Aorta (tissue), 5 donors: ENCODE measurements around the gene CCL2. TPM values are rescaled to one million over a fixed set of nuclear protein-coding genes. Genes with fewer than 3 reads are reported as not detected.

Source experiments
- ATAC-seq: fragments of 200-7000 bp; cut with Tn5 transposase; one replicate; pipeline ENCODE4 v1.9.1; 2022; ENCODE audit warnings: moderate library complexity; ENCODE audit not compliant: low FRiP score
- DNase-seq, 2 donors: peaks; one replicate each; pipeline ENCODE4 v3.0.0-alpha.2; 2020
- H3K27ac ChIP-seq, 2 donors: one replicate each; pipeline ENCODE4 v1.5.1; 2013; ENCODE audit warnings: low read length in 2 of 2, mild to moderate bottlenecking in 2 of 2, moderate library complexity in 2 of 2, control low read depth in 1 of 2, inconsistent platforms in 1 of 2, low read depth in 1 of 2
- H3K27me3 ChIP-seq, 2 donors: one replicate each; pipeline ENCODE4 v1.6.1; 2013; ENCODE audit warnings: control low read depth in 1 of 2, low read length in 1 of 2, mild to moderate bottlenecking in 1 of 2, moderate library complexity in 1 of 2; ENCODE audit not compliant: insufficient read depth in 2 of 2, control insufficient read depth in 1 of 2
- H3K36me3 ChIP-seq, 2 donors: one replicate each; pipeline ENCODE4 v1.6.1; 2013; ENCODE audit warnings: control low read depth in 1 of 2, low read length in 1 of 2, mild to moderate bottlenecking in 1 of 2; ENCODE audit not compliant: insufficient read depth in 2 of 2, control insufficient read depth in 1 of 2
- H3K4me1 ChIP-seq, 2 donors: one replicate each; pipeline ENCODE4 v1.6.1; 2013; ENCODE audit warnings: low read length in 2 of 2, control low read depth in 1 of 2, mild to moderate bottlenecking in 1 of 2, moderate library complexity in 1 of 2; ENCODE audit not compliant: insufficient read depth in 2 of 2, control insufficient read depth in 1 of 2
- H3K4me3 ChIP-seq, 2 donors: one replicate each; pipeline ENCODE4 v1.5.1; 2013; ENCODE audit warnings: low read length in 2 of 2, control low read depth in 1 of 2, mild to moderate bottlenecking in 1 of 2
- H3K9me3 ChIP-seq: one replicate; pipeline ENCODE4 v1.6.1; 2013; ENCODE audit warnings: mild to moderate bottlenecking, low read length; ENCODE audit not compliant: control insufficient read depth
- whole genome bisulfite sequencing, 2 donors: extraction: QIAGEN DNeasy Blood & Tissue Kit; methylation state at CpG; one replicate each; pipeline ENCODE4 v1.1.7; 2013; 5-methylcytosine and 5-hydroxymethylcytosine counted together
- intact Hi-C, 2 donors: fragments of 100-400 bp; cut with DNase I; formaldehyde crosslinking; loops; one replicate each; pipeline versions ENCODE4 v1.14.2 to v1.15.0; 2022
- polyA plus RNA-seq, 2 donors: library from polyadenylated mRNA; stranded (reverse); fragments of 200-250 nt; gene quantifications; one replicate each; pipeline ENCODE4 v1.2.3, GENCODE V29; 2013
- total RNA-seq, 2 donors: library from RNA; stranded (reverse); fragmentation: NEBNext Ultra II Directional; extraction: Animal tissue kit (Norgen Biotek cat#: 25700); gene quantifications; one replicate each; pipeline ENCODE4 v1.2.1, GENCODE V29; 2021
- donor health status: healthy with polysubstance abuse.
- donor health status: Bipolar disorder and iron deficiency.
- donor health status: DM: no; HTN: no; CAD: no.
- donor health status: DM: no; HTN: no; CAD: no.
- donor health status: DM: yes; HTN: yes; CAD: no.

CCL2 gene
- total and polyA plus RNA-seq, 4 donors: 114 to 553 (median 218) TPM

DNA sequence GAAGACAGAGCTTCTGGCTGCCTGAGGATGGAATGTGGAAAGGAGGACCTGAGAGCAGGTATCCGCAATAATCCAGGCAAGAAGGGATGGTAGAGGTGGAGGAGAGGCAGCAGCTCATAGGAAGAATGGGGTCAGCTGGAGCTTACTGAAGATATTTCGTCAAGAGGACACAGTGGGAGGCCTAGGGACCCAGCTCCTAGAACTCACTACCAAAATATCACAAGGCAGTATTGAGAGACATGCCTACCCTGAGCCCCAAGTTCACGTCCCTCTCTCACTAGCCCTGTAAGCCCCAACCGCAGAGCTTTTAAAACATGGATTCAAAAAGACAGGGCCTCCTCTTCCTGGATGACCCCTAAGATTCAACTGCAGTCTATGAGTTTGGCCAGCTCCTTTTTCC is 50.0 kb downstream of the CCL2 start:
- DNase-seq: no peak
- H3K27me3 ChIP-seq: no peaks in the 10 kb centered on the region

DNA sequence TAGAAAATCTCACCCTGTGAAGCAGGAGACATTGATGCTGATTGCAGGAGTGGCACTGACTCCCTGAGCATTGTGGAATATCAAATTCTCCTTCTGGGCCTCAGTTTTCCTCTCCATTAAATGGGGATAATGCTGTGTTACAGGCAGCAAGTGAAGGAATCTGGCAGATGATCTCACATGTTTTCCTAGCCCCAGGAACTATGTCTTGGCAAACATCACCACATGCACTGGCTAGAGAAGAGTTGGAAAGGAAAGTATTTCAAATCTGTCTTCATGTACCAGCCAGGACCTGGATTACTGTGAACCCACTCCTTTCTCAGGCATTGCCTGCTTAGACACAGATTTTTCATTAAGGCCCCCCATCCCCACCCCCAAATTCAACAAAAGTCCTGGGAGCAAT is 50.5 kb downstream of the CCL2 start:
- Histone ChIP-seq H3K4me3 (no peak overlapping the region), H3K27ac (no peak overlapping the region), H3K4me1 (peaks cover 0 to 1% of the 10 kb centered on the region in 2 donors), H3K36me3 (no peaks in the 10 kb centered on the region), H3K9me3 (no peaks in the 10 kb centered on the region), H3K27me3 (no peaks in the 10 kb centered on the region)
- intact Hi-C loops: loop anchor here (2.0 to 5.0 kb wide), 3 partner anchors 58 to 105 kb away; no protein-coding TSS in a partner anchor
- no peak for DNase-seq
- ATAC-seq: no peak

More for the DNA sequence above, 50.0 kb downstream of the CCL2 start:
- Histone ChIP-seq H3K4me1 (peaks cover 0 to 1% of the 10 kb centered on the region in 2 donors), H3K4me3 (no peak overlapping the region), H3K36me3 (no peaks in the 10 kb centered on the region), H3K27ac (no peak overlapping the region), H3K9me3 (no peaks in the 10 kb centered on the region)
- ATAC-seq: no peak
- intact Hi-C loops: loop anchor here in 1 of 2 donors (5.0 kb wide), 2 partner anchors 58 to 103 kb away; no protein-coding TSS in a partner anchor
- WGBS, 2 donors: 95 to 96% methylated on average over 4 of the region's 4 CpGs

DNA sequence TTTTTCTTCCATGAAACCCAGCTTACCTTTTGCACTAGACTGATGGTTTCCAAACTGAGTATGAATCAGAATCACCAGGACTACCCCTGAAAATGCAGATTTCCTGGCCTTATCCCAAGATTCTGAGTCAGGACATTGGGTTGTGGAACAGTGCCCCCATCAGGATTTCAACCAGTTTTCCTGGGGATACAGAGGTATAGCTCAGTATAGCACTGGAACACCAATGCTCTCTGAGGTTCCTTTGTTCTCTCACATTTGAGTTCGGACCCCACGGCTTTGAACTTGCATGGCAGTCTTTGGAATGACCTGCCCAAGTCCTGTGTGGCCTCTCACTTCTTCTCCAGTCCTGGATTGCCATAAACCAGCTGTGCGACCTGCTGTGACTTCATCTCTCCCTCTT is 51.4 kb downstream of the CCL2 start:
- H3K4me3 ChIP-seq: no peak overlapping the region
- DNase-seq (no peak), ATAC-seq (peak; percentile 82)
- H3K36me3 ChIP-seq: no peaks in the 10 kb centered on the region
- H3K27ac ChIP-seq: no peak overlapping the region
- 63 to 64% methylated on average over 3 of the region's 3 CpGs for WGBS, 2 donors
- peaks cover 0 to 1% of the 10 kb centered on the region in 2 donors for H3K4me1 ChIP-seq
- H3K27me3 ChIP-seq: no peaks in the 10 kb centered on the region
- H3K9me3 ChIP-seq: no peaks in the 10 kb centered on the region
- intact Hi-C loops: loop anchor here (2.0 to 5.0 kb wide), 3 partner anchors 59 to 106 kb away; no protein-coding TSS in a partner anchor

Other genes starting within 250 kb of the CCL2 start
- not detected for gene CCL7, start 14.9 kb downstream of the CCL2 start, total RNA-seq
- not detected for gene CCL7, start 14.9 kb downstream of the CCL2 start, polyA plus RNA-seq
- not detected for gene CCL11, start 30.5 kb downstream of the CCL2 start, total RNA-seq
- gene CCL11, start 30.5 kb downstream of the CCL2 start, polyA plus RNA-seq: not detected
- gene CCL8, start 64.2 kb downstream of the CCL2 start, total RNA-seq: 1 to 10 TPM; 3.6 to 4.5 TPM
- 1 to 10 TPM; 1.9 to 6.6 TPM for gene CCL8, start 64.2 kb downstream of the CCL2 start, polyA plus RNA-seq
- 10 to 100 TPM in 1 of 2 donors, 1 to 10 TPM in 1; 5.4 to 10.4 TPM for gene CCL13, start 101.2 kb downstream of the CCL2 start, total RNA-seq
- gene CCL13, start 101.2 kb downstream of the CCL2 start, polyA plus RNA-seq: 1 to 10 TPM in 1 of 2 donors, not detected in 1; 1.1 TPM
- gene CCL1, start 107.9 kb downstream of the CCL2 start, total RNA-seq: not detected
- not detected for gene CCL1, start 107.9 kb downstream of the CCL2 start, polyA plus RNA-seq